Osteocyte (in vitro differentiated cells): ENCODE data around the gene SCLY. TPM values are rescaled to one million over a fixed set of nuclear protein-coding genes. Genes with fewer than 3 reads are reported as not detected.

Experiments used
- DNase-seq: peaks from one replicate; pipeline ENCODE4 v3.0.0; 2021; ENCODE audit warnings: mixed read lengths; ENCODE audit not compliant: unreplicated experiment; ENCODE audit errors: extremely low spot score
- H3K27ac Mint-ChIP-seq: one replicate; pipeline ENCODE4 v1.8.0; 2021; ENCODE audit warnings: mild to moderate bottlenecking, mixed read lengths; ENCODE audit not compliant: unreplicated experiment
- H3K27me3 Mint-ChIP-seq: one replicate; pipeline ENCODE4 v1.8.0; 2021; ENCODE audit warnings: mixed read lengths; ENCODE audit not compliant: unreplicated experiment
- H3K36me3 Mint-ChIP-seq: one replicate; pipeline ENCODE4 v1.8.0; 2021; ENCODE audit warnings: mixed read lengths; ENCODE audit not compliant: unreplicated experiment
- H3K4me1 Mint-ChIP-seq: one replicate; pipeline ENCODE4 v1.8.0; 2021; ENCODE audit warnings: mixed read lengths; ENCODE audit not compliant: unreplicated experiment
- H3K4me3 Mint-ChIP-seq: one replicate; pipeline ENCODE4 v1.8.0; 2021; ENCODE audit warnings: mild to moderate bottlenecking, moderate library complexity, mixed read lengths; ENCODE audit not compliant: unreplicated experiment
- H3K9me3 Mint-ChIP-seq: one replicate; pipeline ENCODE4 v1.8.0; 2021; ENCODE audit warnings: mixed read lengths; ENCODE audit not compliant: unreplicated experiment
- CTCF ChIP-seq: fragments of 200-600 bp; sonication (generic); IDR thresholded peaks from 2 replicates; pipeline ENCODE4 v1.5.0; 2021; ENCODE audit warnings: antibody characterized with exemption, mild to moderate bottlenecking, moderate library complexity
- total RNA-seq: library from RNA; stranded (reverse); gene quantifications from 2 replicates; pipeline ENCODE4 v1.2.1, GENCODE V29; 2021

SCLY gene
- total RNA-seq, 1 donor from 2014 or later: 22.1 TPM

DNA sequence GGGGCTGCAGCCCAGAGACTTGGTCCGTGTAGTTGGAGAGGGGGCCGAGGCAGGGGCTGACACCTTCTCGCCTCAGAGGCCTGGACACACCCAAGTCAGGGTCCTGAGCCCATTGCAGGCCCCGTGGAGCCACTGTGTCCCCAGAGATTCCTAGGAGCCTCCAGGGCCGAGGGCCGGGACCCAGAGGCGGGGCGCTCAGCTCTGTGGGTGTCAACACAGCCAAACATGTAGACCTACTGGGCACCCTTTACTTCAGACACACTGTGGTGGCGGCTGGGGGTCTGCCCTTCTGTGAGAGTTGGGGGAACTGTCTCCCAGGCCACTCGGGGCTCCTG, 38.9 kb downstream of the SCLY start:
- no peaks in the 10 kb centered on the region for H3K27me3 Mint-ChIP-seq

DNA sequence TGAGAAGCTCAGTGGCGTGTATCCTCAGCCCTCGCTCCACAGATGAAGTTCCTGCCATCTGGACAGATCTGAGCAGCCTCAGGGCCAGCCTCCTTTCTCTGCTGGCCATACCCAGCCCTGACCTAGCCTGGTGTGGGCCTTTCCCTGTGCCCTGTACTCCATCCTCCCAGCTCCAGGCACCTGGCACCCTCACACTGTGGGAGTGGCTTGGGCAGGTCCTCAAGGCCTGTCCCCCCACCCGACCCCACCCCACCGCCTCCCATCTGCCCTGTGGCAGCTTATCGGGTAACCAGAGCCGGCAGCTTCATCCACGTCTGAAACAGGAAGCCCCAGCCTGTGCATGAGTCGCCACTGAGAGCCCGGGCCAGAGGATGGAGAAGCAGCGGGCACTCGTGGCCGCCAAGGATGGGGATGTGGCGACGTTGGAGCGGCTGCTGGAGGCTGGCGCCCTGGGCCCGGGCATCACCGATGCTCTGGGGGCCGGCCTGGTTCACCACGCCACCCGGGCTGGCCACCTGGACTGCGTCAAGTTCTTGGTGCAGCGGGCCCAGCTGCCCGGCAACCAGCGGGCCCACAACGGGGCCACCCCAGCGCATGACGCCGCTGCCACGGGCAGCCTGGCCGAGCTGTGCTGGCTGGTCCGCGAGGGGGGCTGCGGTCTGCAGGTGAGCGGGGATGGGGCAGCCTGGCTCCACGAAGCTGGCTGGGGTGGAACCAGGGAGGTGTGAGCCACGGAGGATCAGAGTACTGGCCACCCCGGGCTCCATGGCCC, 39.4 kb downstream of the SCLY start, which contains the start of gene ESPNL:
TSS of gene ESPNL (plus strand) at position 292 of the 772 bp plus-strand sequence. CDS start at position 372, 80 bp downstream.
- peak; percentile 83 for DNase-seq
- no peak within 1 kb of the TSS for H3K4me3 Mint-ChIP-seq
- H3K9me3 Mint-ChIP-seq: no peaks in the 10 kb centered on the region
- H3K36me3 Mint-ChIP-seq: no peaks in the 10 kb centered on the region
- TF ChIP-seq CTCF: no peak
- no peak within 1 kb of the TSS for H3K27ac Mint-ChIP-seq
- peaks cover 6% of the 10 kb centered on the region for H3K4me1 Mint-ChIP-seq
- H3K27me3 Mint-ChIP-seq: no peaks in the 10 kb centered on the region

More for the DNA sequence above, 38.9 kb downstream of the SCLY start:
- no peak overlapping the region for H3K27ac Mint-ChIP-seq
- H3K4me3 Mint-ChIP-seq: no peak overlapping the region
- peaks cover 6% of the 10 kb centered on the region for H3K4me1 Mint-ChIP-seq
- H3K9me3 Mint-ChIP-seq: no peaks in the 10 kb centered on the region
- DNase-seq: peak; percentile 63
- no peak for TF ChIP-seq CTCF
- no peaks in the 10 kb centered on the region for H3K36me3 Mint-ChIP-seq

GRCh38 chr2:238100821-238101771, 40.3 kb downstream of the SCLY start:
- peak; percentile 83 for DNase-seq
- H3K27ac Mint-ChIP-seq: no peak overlapping the region
- no peaks in the 10 kb centered on the region for H3K36me3 Mint-ChIP-seq
- H3K27me3 Mint-ChIP-seq: no peaks in the 10 kb centered on the region
- H3K4me3 Mint-ChIP-seq: no peak overlapping the region
- no peaks in the 10 kb centered on the region for H3K9me3 Mint-ChIP-seq
- H3K4me1 Mint-ChIP-seq: peaks cover 6% of the 10 kb centered on the region
- no peak for TF ChIP-seq CTCF

DNA sequence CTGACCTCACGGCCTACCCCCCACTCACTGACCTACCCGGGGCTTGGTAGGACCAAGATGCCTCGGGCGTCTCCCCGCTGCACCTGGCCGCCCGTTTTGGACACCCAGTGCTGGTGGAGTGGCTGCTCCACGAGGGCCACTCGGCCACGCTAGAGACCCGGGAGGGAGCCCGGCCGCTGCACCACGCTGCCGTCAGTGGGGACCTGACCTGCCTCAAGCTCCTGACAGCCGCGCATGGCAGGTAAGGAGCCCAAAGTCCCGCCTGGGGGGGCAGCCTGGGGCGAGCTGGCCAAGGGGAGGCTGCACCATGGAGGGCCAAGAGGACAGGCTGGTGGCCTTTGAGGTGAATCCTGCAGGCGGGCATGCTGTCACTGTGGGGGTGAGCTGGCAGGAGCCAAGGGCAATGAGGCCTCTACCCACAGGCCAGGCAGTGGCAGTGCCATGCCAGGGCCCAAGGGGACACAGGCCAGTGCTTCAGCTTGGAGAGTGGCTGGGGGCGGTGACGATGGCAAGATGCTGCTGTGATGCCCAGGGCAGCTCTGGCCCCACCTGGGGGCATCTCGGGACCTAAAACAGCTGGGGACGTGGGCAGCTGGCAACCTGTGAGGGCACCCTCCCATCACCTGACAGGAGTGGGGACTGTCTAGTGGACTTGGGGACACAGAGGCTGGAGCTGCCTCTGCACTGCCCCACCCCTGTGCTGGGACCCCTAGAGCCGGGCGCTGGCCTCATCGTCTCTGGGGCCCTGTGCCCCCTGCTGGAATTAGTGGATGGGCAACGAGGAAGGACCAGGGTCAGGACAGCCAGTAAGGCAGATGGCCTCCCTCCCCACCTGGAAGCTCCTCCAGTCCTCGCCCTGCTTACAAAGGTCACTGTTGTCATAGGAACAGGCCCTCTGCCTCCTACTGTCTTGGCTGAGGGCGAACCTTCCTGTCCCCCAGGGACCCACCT, 41.4 kb downstream of the SCLY start:
- Mint-ChIP-seq H3K9me3 (no peaks in the 10 kb centered on the region), H3K4me3 (no peak overlapping the region), H3K27me3 (no peaks in the 10 kb centered on the region), H3K4me1 (no peaks in the 10 kb centered on the region), H3K27ac (no peak overlapping the region), H3K36me3 (no peaks in the 10 kb centered on the region)
- DNase-seq: peak; percentile 83
- TF ChIP-seq CTCF: no peak
